Spleen (tissue), 11 donors: ENCODE data around the gene IRGC. TPM values are rescaled to one million over a fixed set of nuclear protein-coding genes. Genes with fewer than 3 reads are reported as not detected.

Source experiments
- DNase-seq: peaks from one replicate; pipeline ENCODE4 v3.0.0-alpha.2; 2020
- H3K27ac ChIP-seq, 8 donors: fragments of 200-600 bp; sonication (generic) in 7 of 8; 1 replicate in 4 of 8; 2 replicates in 4 of 8; pipeline versions ENCODE4 v1.5.0 to v1.8.0; 2016 to 2021; ENCODE audit warnings: inconsistent platforms in 4 of 8, mild to moderate bottlenecking in 4 of 8, moderate library complexity in 1 of 8
- H3K27me3 ChIP-seq, 7 donors: fragments of 200-600 bp; sonication (generic) in 6 of 7; replicated peaks in 1 of 7; 1 replicate in 4 of 7; 2 replicates in 3 of 7; pipeline versions ENCODE4 v1.5.0 to v1.8.0; 2016 to 2021; ENCODE audit warnings: inconsistent platforms in 3 of 7, mild to moderate bottlenecking in 1 of 7
- H3K36me3 ChIP-seq, 6 donors: fragments of 200-600 bp; sonication (generic) in 5 of 6; 1 replicate in 4 of 6; 2 replicates in 2 of 6; pipeline versions ENCODE4 v1.5.0 to v1.8.0; 2016 to 2021; ENCODE audit warnings: inconsistent platforms in 2 of 6
- H3K4me1 ChIP-seq, 6 donors: fragments of 200-600 bp; sonication (generic) in 5 of 6; 1 replicate in 3 of 6; 2 replicates in 3 of 6; pipeline versions ENCODE4 v1.5.0 to v1.8.0; 2016 to 2021; ENCODE audit warnings: inconsistent platforms in 3 of 6
- H3K4me3 ChIP-seq, 8 donors: fragments of 200-600 bp; sonication (generic) in 7 of 8; 1 replicate in 4 of 8; 2 replicates in 4 of 8; pipeline versions ENCODE4 v1.5.0 to v1.8.0; 2016 to 2021; ENCODE audit warnings: inconsistent platforms in 4 of 8, mild to moderate bottlenecking in 4 of 8, moderate library complexity in 2 of 8
- H3K9me3 ChIP-seq, 8 donors: fragments of 200-600 bp; sonication (generic) in 7 of 8; 1 replicate in 4 of 8; 2 replicates in 4 of 8; pipeline versions ENCODE4 v1.5.0 to v1.8.0; 2016 to 2021; ENCODE audit warnings: inconsistent platforms in 4 of 8
- POLR2A ChIP-seq, 3 donors: fragments of 450-650 bp; IDR thresholded peaks; one replicate each; pipeline ENCODE4 v1.5.1; 2017; ENCODE audit warnings: antibody characterized with exemption in 3 of 3, mild to moderate bottlenecking in 1 of 3
- POLR2AphosphoS5 ChIP-seq, 3 donors: sonication (generic); formaldehyde crosslinking; IDR thresholded peaks; one replicate each; pipeline ENCODE4 v1.5.1; 2017; ENCODE audit warnings: antibody characterized with exemption in 3 of 3
- WGBS, 5 donors: extraction: QIAGEN DNeasy Blood & Tissue Kit in 3 of 5; methylation state at CpG; one replicate each; pipeline versions ENCODE4 v1.1.5 to v1.1.7; 2013 to 2018; 5-methylcytosine and 5-hydroxymethylcytosine counted together
- intact Hi-C: fragments of 100-400 bp; cut with DNase I; formaldehyde crosslinking; loops from one replicate; pipeline ENCODE4 v1.15.0; 2023; ENCODE audit warnings: low total_unique reads
- polyA plus RNA-seq, 3 donors: library from polyadenylated mRNA; stranded (reverse); fragments of 200-250 nt; gene quantifications; one replicate each; pipeline ENCODE4 v1.2.1, GENCODE V29; 2013
- total RNA-seq, 7 donors: library from RNA; depleted of rRNA in 3 of 7; stranded (reverse); fragments of >200 nt in 3 of 7; fragmentation: NEBNext Ultra II Directional in 4 of 7; extraction: Animal tissue kit (Norgen Biotek cat#: 25700) in 4 of 7; gene quantifications; one replicate each; pipeline versions ENCODE4 v1.1.0 to v1.2.1, GENCODE V29; 2016 to 2021
- TF ChIP-seq, protein P1 (sequence below), 11 experiments: fragments of 200-600 bp in 7 of 11; fragments of 450-650 bp in 4 of 11; sonication (generic) in 4 of 11; IDR thresholded peaks in 8 of 11; conservative IDR thresholded peaks in 3 of 11; 1 replicate in 7 of 11; 2 replicates in 4 of 11; pipeline versions ENCODE4 v1.4.0 to v1.8.0; 2016 to 2021; ENCODE audit warnings: antibody characterized with exemption in 11 of 11, inconsistent platforms in 4 of 11, mild to moderate bottlenecking in 1 of 11
- donor health status: healthy with polysubstance abuse.
- donor health status: DM: no; HTN: no; CAD: no; lungs with moderate emphysema.
- donor health status: DM: no; HTN: no; CAD: no.
- donor health status: Bipolar disorder and iron deficiency.
- donor health status: healthy.
- donor health status: DM: no; HTN: no; CAD: no.
- donor health status: DM: yes; HTN: yes; CAD: no.

Gene IRGC
- total and polyA plus RNA-seq, 10 donors, result not detected

DNA sequence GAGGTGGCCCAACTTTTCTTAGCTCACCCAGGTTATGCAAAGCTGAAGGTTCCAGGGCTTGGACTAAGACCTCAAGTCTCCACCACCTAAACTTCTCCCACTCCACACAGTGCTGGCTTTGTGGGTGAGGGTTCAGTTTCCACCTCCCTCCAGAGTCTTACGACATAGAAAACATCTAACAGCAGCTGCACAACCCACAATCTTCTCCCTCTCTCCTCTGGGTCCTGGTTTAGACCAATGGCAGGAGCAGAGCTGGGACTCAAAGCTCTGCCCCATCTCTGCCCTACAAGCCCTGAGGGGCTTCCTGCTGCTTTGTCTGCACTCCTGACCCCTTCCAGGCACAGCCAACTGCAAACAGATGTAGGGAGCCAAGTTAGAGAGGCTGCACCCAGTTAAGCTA lies 16.0 kb downstream of the IRGC start:
- H3K9me3 ChIP-seq, result no peaks in the 10 kb centered on the region
- H3K27ac ChIP-seq, result peak overlapping the region in 3 of 8 donors; percentile 24 to 54 (median 42)
- peaks cover 0 to 30% (median 10%) of the 10 kb centered on the region in 6 donors for H3K4me1 ChIP-seq
- no peaks in the 10 kb centered on the region for H3K27me3 ChIP-seq
- H3K36me3 ChIP-seq, result peaks cover 6 to 93% (median 81%) of the 10 kb centered on the region in 6 donors
- TF ChIP-seq POLR2A (IDR thresholded peaks at IDR 0.05) (no peak), POLR2AphosphoS5 (IDR thresholded peaks at IDR 0.05) (no peak)
- TF ChIP-seq, protein P1, sequence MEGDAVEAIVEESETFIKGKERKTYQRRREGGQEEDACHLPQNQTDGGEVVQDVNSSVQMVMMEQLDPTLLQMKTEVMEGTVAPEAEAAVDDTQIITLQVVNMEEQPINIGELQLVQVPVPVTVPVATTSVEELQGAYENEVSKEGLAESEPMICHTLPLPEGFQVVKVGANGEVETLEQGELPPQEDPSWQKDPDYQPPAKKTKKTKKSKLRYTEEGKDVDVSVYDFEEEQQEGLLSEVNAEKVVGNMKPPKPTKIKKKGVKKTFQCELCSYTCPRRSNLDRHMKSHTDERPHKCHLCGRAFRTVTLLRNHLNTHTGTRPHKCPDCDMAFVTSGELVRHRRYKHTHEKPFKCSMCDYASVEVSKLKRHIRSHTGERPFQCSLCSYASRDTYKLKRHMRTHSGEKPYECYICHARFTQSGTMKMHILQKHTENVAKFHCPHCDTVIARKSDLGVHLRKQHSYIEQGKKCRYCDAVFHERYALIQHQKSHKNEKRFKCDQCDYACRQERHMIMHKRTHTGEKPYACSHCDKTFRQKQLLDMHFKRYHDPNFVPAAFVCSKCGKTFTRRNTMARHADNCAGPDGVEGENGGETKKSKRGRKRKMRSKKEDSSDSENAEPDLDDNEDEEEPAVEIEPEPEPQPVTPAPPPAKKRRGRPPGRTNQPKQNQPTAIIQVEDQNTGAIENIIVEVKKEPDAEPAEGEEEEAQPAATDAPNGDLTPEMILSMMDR (IDR thresholded peaks at IDR 0.05 in 8 of 11, conservative IDR thresholded peaks at IDR 0.05 in 3 of 11), result no peak
- DNase-seq, result no peak
- intact Hi-C loops, result no loop called here
- H3K4me3 ChIP-seq, result no peak overlapping the region
- WGBS, 5 donors, result 32 to 75% (median 62%) methylated on average over 1 of the region's 1 CpG

DNA sequence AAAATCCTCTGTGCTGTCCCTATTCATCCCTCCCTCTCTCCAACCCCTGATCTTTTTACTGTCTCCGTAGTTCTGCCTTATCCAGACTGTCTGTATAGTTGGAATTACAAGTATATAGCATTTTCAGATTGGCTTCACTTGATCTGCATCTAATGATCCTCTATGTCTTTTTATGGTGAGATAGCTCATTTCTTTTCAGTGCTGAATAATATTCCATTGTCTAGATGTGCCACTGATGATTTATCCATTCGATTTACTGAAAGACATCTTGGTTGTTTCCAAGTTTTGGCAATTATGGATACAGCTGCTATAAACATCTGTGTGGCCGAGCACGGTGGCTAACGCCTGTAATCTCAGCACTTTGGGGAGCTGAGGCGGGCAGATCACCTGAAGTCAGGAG lies 19.1 kb downstream of the IRGC start:
- Histone ChIP-seq H3K9me3 (no peaks in the 10 kb centered on the region), H3K4me1 (peaks cover 0 to 41% (median 16%) of the 10 kb centered on the region in 6 donors), H3K4me3 (no peak overlapping the region), H3K27me3 (no peaks in the 10 kb centered on the region), H3K27ac (no peak overlapping the region), H3K36me3 (peaks cover 8 to 100% (median 90%) of the 10 kb centered on the region in 6 donors)
- intact Hi-C loops, result no loop called here
- WGBS, 5 donors, result 97 to 100% (median 98%) methylated on average over 6 of the region's 6 CpGs
- TF ChIP-seq, protein P1 (IDR thresholded peaks at IDR 0.05 in 8 of 11, conservative IDR thresholded peaks at IDR 0.05 in 3 of 11), result no peak
- TF ChIP-seq POLR2A (IDR thresholded peaks at IDR 0.05) (no peak), POLR2AphosphoS5 (IDR thresholded peaks at IDR 0.05) (no peak)
- DNase-seq, result no peak

DNA sequence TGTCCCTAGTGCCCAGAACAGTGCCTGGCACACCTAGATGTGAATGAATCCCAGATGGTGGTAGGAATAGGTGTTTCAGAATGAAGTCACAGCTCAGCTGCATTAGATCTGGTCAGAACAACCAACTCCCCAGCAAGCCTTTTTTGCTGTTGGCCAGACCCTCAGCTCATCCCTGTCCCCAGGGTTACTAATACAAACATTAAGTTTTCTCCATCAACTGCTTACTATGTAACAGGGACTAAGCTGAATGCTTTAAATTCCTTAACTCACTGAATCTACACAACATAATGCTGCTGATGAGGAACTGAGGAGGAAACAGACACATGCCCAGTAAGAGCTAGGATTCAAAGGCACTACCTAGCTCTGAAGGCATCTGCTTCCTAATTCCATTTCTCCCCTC lies 20.1 kb downstream of the IRGC start:
- H3K4me3 ChIP-seq, result no peak overlapping the region
- H3K36me3 ChIP-seq, result peaks cover 8 to 100% (median 90%) of the 10 kb centered on the region in 6 donors
- H3K27me3 ChIP-seq, result no peaks in the 10 kb centered on the region
- H3K27ac ChIP-seq, result no peak overlapping the region
- no peaks in the 10 kb centered on the region for H3K9me3 ChIP-seq
- no peak for DNase-seq
- H3K4me1 ChIP-seq, result peaks cover 0 to 47% (median 20%) of the 10 kb centered on the region in 6 donors
- intact Hi-C loops, result no loop called here
- no peak for TF ChIP-seq POLR2A (IDR thresholded peaks at IDR 0.05)
- TF ChIP-seq, protein P1 (IDR thresholded peaks at IDR 0.05 in 8 of 11, conservative IDR thresholded peaks at IDR 0.05 in 3 of 11), result no peak
- no peak for TF ChIP-seq POLR2AphosphoS5 (IDR thresholded peaks at IDR 0.05)

DNA sequence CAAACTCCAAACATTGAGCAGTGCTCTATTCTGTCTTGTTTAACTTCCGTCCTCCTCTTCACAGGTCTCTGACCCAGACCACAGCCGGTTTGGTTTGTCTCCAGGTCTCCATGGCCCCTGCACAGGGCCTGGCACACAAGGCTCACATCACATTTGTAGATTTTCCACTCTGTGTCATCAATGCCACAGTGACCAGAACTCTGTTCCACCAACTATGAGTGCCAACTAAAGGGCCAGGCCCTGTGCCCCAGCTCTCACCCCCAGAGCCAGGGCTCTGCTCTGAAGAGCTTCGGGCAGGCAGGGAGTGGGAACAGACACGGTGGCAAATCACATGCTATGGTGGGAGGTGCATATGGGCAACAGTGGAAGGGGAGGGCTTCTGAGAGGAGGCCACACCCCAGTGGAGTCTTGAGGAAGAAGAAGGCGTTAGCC lies 22.9 kb downstream of the IRGC start:
- peak in 1 of 3 donors; percentile 58 for TF ChIP-seq POLR2AphosphoS5 (IDR thresholded peaks at IDR 0.05)
- TF ChIP-seq, protein P1 (IDR thresholded peaks at IDR 0.05 in 8 of 11, conservative IDR thresholded peaks at IDR 0.05 in 3 of 11), result no peak
- intact Hi-C loops, result no loop called here
- Histone ChIP-seq H3K4me1 (peaks cover 0 to 29% (median 13%) of the 10 kb centered on the region in 6 donors), H3K4me3 (no peak overlapping the region), H3K27me3 (no peaks in the 10 kb centered on the region), H3K27ac (peak overlapping the region in 7 of 8 donors; percentile 51 to 75 (median 67)), H3K9me3 (no peaks in the 10 kb centered on the region), H3K36me3 (peaks cover 5 to 100% (median 90%) of the 10 kb centered on the region in 6 donors)
- 52 to 70% (median 59%) methylated on average over 5 of the region's 5 CpGs for WGBS, 5 donors
- DNase-seq, result no peak
